ENCODE results near the gene BCL2A1. TPM values are rescaled to one million over a fixed set of nuclear protein-coding genes. Genes with fewer than 3 reads are reported as not detected.
"Not testable (repeated sequence)": the region's sequence is repeated elsewhere in the genome, so short reads cannot be mapped to it uniquely, and the experiment has no call there.

BCL2A1 gene
- total and polyA plus RNA-seq, 2 of the 4 experiments (the other 2 are of a cell fraction) = 2.3 to 4.5 TPM

GRCh38 chr15:79935556-79936201, 35.3 kb downstream of the BCL2A1 start:
- H4K8ac ChIP-seq (ENCODE audit: low read depth in 2 of 2, low read length in 2 of 2); H3K9me3 ChIP-seq (ENCODE audit: control insufficient read depth, insufficient read depth, low read length); H3K23ac ChIP-seq (ENCODE audit: low read depth, low read length); H3K27me3 ChIP-seq (ENCODE audit: control insufficient read depth, insufficient read depth, low read length); intact Hi-C loops (cut with micrococcal nuclease); H3K27ac ChIP-seq (ENCODE audit: insufficient read depth, low read length); H2BK120ac ChIP-seq (ENCODE audit: low read depth, low read length); dilution Hi-C loops (cut with HindIII; ENCODE audit: low sequenced_read_pairs, unreplicated experiment); H4K91ac ChIP-seq (ENCODE audit: insufficient read depth, low read depth, low read length); ATAC-seq (ENCODE audit: low read depth); H2AK5ac ChIP-seq (ENCODE audit: low read depth, low read length); H3K4me1 ChIP-seq (ENCODE audit: control insufficient read depth, insufficient read depth, low read length); H3K79me1 ChIP-seq (ENCODE audit: low read depth in 1 of 2, low read length in 2 of 2); H3K4me3 ChIP-seq (ENCODE audit: insufficient read depth, low read depth, low read length); POLR2A ChIA-PET (ENCODE audit: unreplicated experiment); in situ Hi-C loops (cut with MboI; ENCODE audit: low sequenced_read_pairs); H3K9ac ChIP-seq (ENCODE audit: low read depth, low read length); H4K20me1 ChIP-seq (ENCODE audit: insufficient read depth, low read length); H3K4me2 ChIP-seq (ENCODE audit: low read depth, low read length); H3K14ac ChIP-seq (replicated peaks; ENCODE audit: low read depth, low read length); H2BK15ac ChIP-seq (ENCODE audit: low read depth, low read length); H2AK9ac ChIP-seq (replicated peaks; ENCODE audit: low read depth, low read length, poor library complexity); H3K36me3 ChIP-seq (ENCODE audit: control insufficient read depth, insufficient read depth, low read length); H2BK20ac ChIP-seq (ENCODE audit: low read depth, low read length); H3K56ac ChIP-seq (ENCODE audit: extremely low read depth, insufficient read depth, low read length); H2BK5ac ChIP-seq (ENCODE audit: low read depth, low read length, poor library complexity, severe bottlenecking); H3K9me1 ChIP-seq (ENCODE audit: insufficient read depth, low read length); DNase-seq; BruUV-seq (replicated peaks); H2AFZ ChIP-seq (replicated peaks; ENCODE audit: low read length, poor library complexity); H4K5ac ChIP-seq (ENCODE audit: low read depth, low read length); H3K18ac ChIP-seq (ENCODE audit: low read depth, low read length); H3K4ac ChIP-seq (ENCODE audit: low read depth, low read length): not testable (repeated sequence)
- WGBS, 2 experiments (ENCODE audit: extremely low coverage in 2 of 2, insufficient read length in 1 of 2) = no CpG with 5 or more reads among the region's 7 CpGs
- CTCF ChIA-PET = interaction anchor here (0.5 kb wide), 1 partner anchor 1075 kb away, joined by 4 read pairs; no protein-coding TSS in a partner anchor

Data from IMR-90 (cell line).